ENCODE results near the gene PEA15. TPM values are rescaled to one million over a fixed set of nuclear protein-coding genes. Genes with fewer than 3 reads are reported as not detected.

The PEA15 gene
- total and polyA plus RNA-seq, 7 experiments from 2014 or later: 4.7 to 38.6 (median 13.2) TPM

DNA sequence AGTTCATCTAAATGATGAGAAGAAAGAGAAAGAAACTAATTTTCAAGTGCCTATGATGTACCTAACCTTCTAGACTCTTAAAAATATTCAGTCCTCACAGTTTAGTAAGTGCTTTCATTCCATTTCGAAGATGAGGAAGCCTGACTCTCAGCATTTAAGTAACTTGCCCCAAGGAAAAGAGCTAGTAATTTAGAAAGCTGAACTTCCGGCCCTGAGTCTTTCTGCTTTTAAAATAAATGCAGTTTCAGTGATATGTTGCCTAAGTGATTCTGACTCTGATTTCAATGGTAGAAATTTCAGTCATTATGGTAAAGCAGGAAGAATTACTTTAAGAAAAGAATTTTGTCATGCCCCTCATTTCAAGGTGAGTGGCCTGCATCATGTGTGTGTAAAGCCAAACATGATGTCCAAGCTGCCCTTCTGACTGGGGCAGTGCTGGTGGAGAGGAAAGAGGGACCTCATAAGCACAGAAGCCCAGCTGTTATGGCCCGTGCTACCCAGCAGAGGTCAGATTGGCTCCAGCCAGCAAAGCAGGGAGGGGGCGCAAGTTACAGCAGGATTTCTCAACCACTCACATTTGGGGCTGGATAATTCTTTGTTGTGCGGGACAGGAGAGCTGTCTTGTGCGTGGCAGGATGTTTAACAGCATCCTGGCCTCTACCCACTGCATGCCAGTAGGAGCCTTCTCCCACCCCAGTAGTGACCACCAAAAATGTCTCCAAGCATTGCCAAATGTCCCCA is 43.0 kb upstream of the PEA15 start:
- no peak overlapping the region for H3K4me3 ChIP-seq (ENCODE audit: low read length)
- CTCF ChIA-PET: interaction anchor here (0.6 kb wide), 1 partner anchor 9 kb away, joined by 4 read pairs; no protein-coding TSS in a partner anchor
- no peaks in the 10 kb centered on the region for H3K36me3 ChIP-seq (ENCODE audit: control insufficient read depth in 2 of 3, insufficient read depth in 3 of 3, low read length in 3 of 3)
- no peaks in the 10 kb centered on the region for H3K4me1 ChIP-seq (ENCODE audit: control insufficient read depth in 2 of 2, insufficient read depth in 2 of 2, low read length in 2 of 2)
- H3K4me1 Mint-ChIP-seq: peaks cover 0 to 3% (median 0%) of the 10 kb centered on the region in 7 donors
- intact Hi-C loops (cut with micrococcal nuclease): no loop called here
- DNase-seq (no peak), ATAC-seq (no peak)
- H3K4me3 Mint-ChIP-seq: no peak overlapping the region
- H3K27me3 ChIP-seq (ENCODE audit: control insufficient read depth in 2 of 2, insufficient read depth in 2 of 2, low read length in 2 of 2): no peaks in the 10 kb centered on the region
- peaks cover 6 to 41% (median 13%) of the 10 kb centered on the region in 5 donors for H3K27me3 Mint-ChIP-seq
- no peak overlapping the region for H3K27ac ChIP-seq (ENCODE audit: low read depth, low read length)
- no peaks in the 10 kb centered on the region for H3K36me3 Mint-ChIP-seq
- POLR2A ChIA-PET: interaction anchor here (0.6 kb wide), 1 partner anchor 989 kb away, joined by 3 read pairs; no protein-coding TSS in a partner anchor
- no peaks in the 10 kb centered on the region for H3K9me3 ChIP-seq (ENCODE audit: control insufficient read depth in 2 of 3, low read length in 3 of 3)
- H3K9me3 Mint-ChIP-seq: no peaks in the 10 kb centered on the region
- no peak overlapping the region for H3K27ac Mint-ChIP-seq

DNA sequence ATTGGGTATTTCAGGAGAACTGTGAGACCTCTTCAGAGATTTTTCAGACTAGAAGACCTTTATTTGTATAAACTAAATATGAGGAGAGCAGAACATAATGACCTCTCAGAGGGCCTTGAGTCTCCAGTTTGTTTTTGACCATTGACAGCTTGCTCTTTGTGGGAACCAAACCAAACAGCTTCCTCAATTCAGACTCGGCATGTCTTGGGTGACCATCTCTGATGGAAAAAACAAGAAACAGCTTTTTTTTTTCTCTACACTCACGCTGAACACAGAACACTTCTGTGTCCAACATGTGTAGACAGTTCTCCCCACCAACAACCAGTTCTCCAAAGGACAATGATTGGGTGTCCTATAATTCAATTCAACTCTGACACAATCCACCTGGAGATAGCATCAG is 42.3 kb upstream of the PEA15 start:
- H3K9me3 ChIP-seq (ENCODE audit: control insufficient read depth in 2 of 3, low read length in 3 of 3): no peaks in the 10 kb centered on the region
- Mint-ChIP-seq H3K4me3 (no peak overlapping the region), H3K4me1 (peaks cover 0 to 3% (median 0%) of the 10 kb centered on the region in 7 donors), H3K27me3 (peaks cover 6 to 33% (median 13%) of the 10 kb centered on the region in 5 donors), H3K36me3 (no peaks in the 10 kb centered on the region), H3K9me3 (no peaks in the 10 kb centered on the region), H3K27ac (no peak overlapping the region)
- H3K4me1 ChIP-seq (ENCODE audit: control insufficient read depth in 2 of 2, insufficient read depth in 2 of 2, low read length in 2 of 2): no peaks in the 10 kb centered on the region
- no peaks in the 10 kb centered on the region for H3K27me3 ChIP-seq (ENCODE audit: control insufficient read depth in 2 of 2, insufficient read depth in 2 of 2, low read length in 2 of 2)
- ChIA-PET CTCF (interaction anchor here (0.6 kb wide), 1 partner anchor 10 kb away, joined by 4 read pairs; no protein-coding TSS in a partner anchor), POLR2A (interaction anchor here (0.6 kb wide), 1 partner anchor 988 kb away, joined by 3 read pairs; no protein-coding TSS in a partner anchor)
- no peak overlapping the region for H3K4me3 ChIP-seq (ENCODE audit: low read length)
- no peaks in the 10 kb centered on the region for H3K36me3 ChIP-seq (ENCODE audit: control insufficient read depth in 2 of 3, insufficient read depth in 3 of 3, low read length in 3 of 3)
- intact Hi-C loops (cut with micrococcal nuclease): no loop called here
- DNase-seq (no peak), ATAC-seq (no peak)
- H3K27ac ChIP-seq (ENCODE audit: low read depth, low read length): no peak overlapping the region

DNA sequence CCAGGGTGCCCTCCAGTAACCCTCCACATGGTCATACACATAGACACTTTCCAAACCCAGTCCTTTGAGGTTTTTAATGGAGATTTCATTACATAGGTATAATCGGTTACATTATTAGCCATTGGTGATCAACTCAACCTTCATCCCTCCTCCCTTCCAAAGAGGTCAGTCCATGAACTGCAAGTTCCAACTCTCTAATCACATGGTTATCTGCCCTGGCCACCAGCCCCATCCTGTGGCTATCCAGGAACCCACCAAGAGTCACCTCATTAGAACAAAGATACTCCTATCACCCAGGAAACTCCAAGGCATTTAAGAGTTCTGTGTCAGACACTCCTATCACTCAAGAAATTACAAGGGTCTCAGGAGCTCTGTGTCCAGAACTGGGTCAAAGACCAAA is 41.6 kb upstream of the PEA15 start:
- peaks cover 0 to 3% (median 0%) of the 10 kb centered on the region in 7 donors for H3K4me1 Mint-ChIP-seq
- CTCF ChIA-PET: no interaction called here
- H3K4me1 ChIP-seq (ENCODE audit: control insufficient read depth in 2 of 2, insufficient read depth in 2 of 2, low read length in 2 of 2): no peaks in the 10 kb centered on the region

DNA sequence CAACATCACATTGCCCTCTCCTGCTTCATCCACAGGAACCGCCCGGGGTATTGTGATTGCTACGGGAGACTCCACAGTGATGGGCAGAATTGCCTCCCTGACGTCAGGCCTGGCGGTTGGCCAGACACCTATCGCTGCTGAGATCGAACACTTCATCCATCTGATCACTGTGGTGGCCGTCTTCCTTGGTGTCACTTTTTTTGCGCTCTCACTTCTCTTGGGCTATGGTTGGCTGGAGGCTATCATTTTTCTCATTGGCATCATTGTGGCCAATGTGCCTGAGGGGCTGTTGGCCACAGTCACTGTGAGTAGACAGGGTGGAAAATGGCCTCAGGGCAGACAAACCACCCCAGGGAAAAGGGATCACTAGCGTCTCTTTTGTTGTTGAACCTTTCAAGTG is 41.1 kb upstream of the PEA15 start:
- Mint-ChIP-seq H3K27ac (no peak overlapping the region), H3K27me3 (peaks cover 6 to 24% (median 13%) of the 10 kb centered on the region in 5 donors), H3K4me3 (no peak overlapping the region), H3K36me3 (no peaks in the 10 kb centered on the region), H3K9me3 (no peaks in the 10 kb centered on the region), H3K4me1 (peaks cover under 1 to 4% (median 2%) of the 10 kb centered on the region in 7 donors)
- intact Hi-C loops (cut with micrococcal nuclease): no loop called here
- ATAC-seq (no peak), DNase-seq (no peak)
- CTCF ChIA-PET: no interaction called here
- H3K4me3 ChIP-seq (ENCODE audit: low read length): no peak overlapping the region
- H3K27me3 ChIP-seq (ENCODE audit: control insufficient read depth in 2 of 2, insufficient read depth in 2 of 2, low read length in 2 of 2): no peaks in the 10 kb centered on the region
- POLR2A ChIA-PET: no interaction called here
- no peaks in the 10 kb centered on the region for H3K36me3 ChIP-seq (ENCODE audit: control insufficient read depth in 2 of 3, insufficient read depth in 3 of 3, low read length in 3 of 3)
- H3K4me1 ChIP-seq (ENCODE audit: control insufficient read depth in 2 of 2, insufficient read depth in 2 of 2, low read length in 2 of 2): no peaks in the 10 kb centered on the region
- no peaks in the 10 kb centered on the region for H3K9me3 ChIP-seq (ENCODE audit: control insufficient read depth in 2 of 3, low read length in 3 of 3)
- H3K27ac ChIP-seq (ENCODE audit: low read depth, low read length): no peak overlapping the region

More for the DNA sequence above, 41.6 kb upstream of the PEA15 start:
- Histone ChIP-seq H3K27me3 (ENCODE audit: control insufficient read depth in 2 of 2, insufficient read depth in 2 of 2, low read length in 2 of 2) (no peaks in the 10 kb centered on the region), H3K27ac (ENCODE audit: low read depth, low read length) (no peak overlapping the region), H3K9me3 (ENCODE audit: control insufficient read depth in 2 of 3, low read length in 3 of 3) (no peaks in the 10 kb centered on the region), H3K4me3 (ENCODE audit: low read length) (no peak overlapping the region), H3K36me3 (ENCODE audit: control insufficient read depth in 2 of 3, insufficient read depth in 3 of 3, low read length in 3 of 3) (no peaks in the 10 kb centered on the region)
- intact Hi-C loops (cut with micrococcal nuclease): no loop called here
- no peaks in the 10 kb centered on the region for H3K9me3 Mint-ChIP-seq
- DNase-seq: no peak
- no peak overlapping the region for H3K27ac Mint-ChIP-seq
- H3K27me3 Mint-ChIP-seq: peaks cover 6 to 29% (median 13%) of the 10 kb centered on the region in 5 donors
- ATAC-seq: no peak
- H3K36me3 Mint-ChIP-seq: no peaks in the 10 kb centered on the region
- no peak overlapping the region for H3K4me3 Mint-ChIP-seq
- POLR2A ChIA-PET: no interaction called here

DNA sequence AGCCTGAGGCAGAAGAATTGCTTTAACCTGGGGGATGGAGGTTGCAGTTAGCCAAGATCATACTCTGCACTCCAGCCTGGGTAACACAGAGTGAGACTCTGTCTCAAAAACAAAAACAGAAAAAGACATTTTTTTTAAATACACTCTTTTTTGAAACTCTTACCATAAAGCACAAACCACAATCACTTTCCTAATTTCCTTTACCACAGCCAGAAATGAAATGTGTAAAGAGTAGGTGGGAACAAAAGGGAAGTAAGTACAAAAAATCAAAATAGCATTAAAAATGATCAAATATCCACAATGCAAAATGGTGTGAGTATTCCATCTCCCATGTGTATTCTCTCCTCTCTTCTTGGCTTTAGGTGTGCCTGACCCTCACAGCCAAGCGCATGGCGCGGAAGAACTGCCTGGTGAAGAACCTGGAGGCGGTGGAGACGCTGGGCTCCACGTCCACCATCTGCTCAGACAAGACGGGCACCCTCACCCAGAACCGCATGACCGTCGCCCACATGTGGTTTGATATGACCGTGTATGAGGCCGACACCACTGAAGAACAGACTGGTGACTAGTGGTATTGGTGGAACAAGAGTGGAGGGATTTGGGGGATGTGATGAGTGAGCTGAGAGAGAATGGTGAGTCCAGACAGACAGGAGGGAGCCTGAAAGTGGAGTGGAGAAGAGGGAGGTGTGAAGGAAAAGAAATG is 38.9 kb upstream of the PEA15 start:
- H3K27me3 ChIP-seq (ENCODE audit: control insufficient read depth in 2 of 2, insufficient read depth in 2 of 2, low read length in 2 of 2): no peaks in the 10 kb centered on the region
- Mint-ChIP-seq H3K27me3 (peaks cover 9 to 25% (median 17%) of the 10 kb centered on the region in 5 donors), H3K27ac (no peak overlapping the region), H3K36me3 (no peaks in the 10 kb centered on the region), H3K9me3 (no peaks in the 10 kb centered on the region), H3K4me3 (no peak overlapping the region), H3K4me1 (peaks cover 3 to 12% (median 9%) of the 10 kb centered on the region in 7 donors)
- no peaks in the 10 kb centered on the region for H3K9me3 ChIP-seq (ENCODE audit: control insufficient read depth in 2 of 3, low read length in 3 of 3)
- DNase-seq (no peak), ATAC-seq (no peak)
- POLR2A ChIA-PET: no interaction called here
- H3K4me1 ChIP-seq (ENCODE audit: control insufficient read depth in 2 of 2, insufficient read depth in 2 of 2, low read length in 2 of 2): no peaks in the 10 kb centered on the region
- H3K36me3 ChIP-seq (ENCODE audit: control insufficient read depth in 2 of 3, insufficient read depth in 3 of 3, low read length in 3 of 3): no peaks in the 10 kb centered on the region
- CTCF ChIA-PET: interaction anchor here (1.4 kb wide), 1 partner anchor 86 kb away, joined by 3 read pairs; no protein-coding TSS in a partner anchor
- no peak overlapping the region for H3K27ac ChIP-seq (ENCODE audit: low read depth, low read length)
- no peak overlapping the region for H3K4me3 ChIP-seq (ENCODE audit: low read length)
- intact Hi-C loops (cut with micrococcal nuclease): no loop called here

DNA sequence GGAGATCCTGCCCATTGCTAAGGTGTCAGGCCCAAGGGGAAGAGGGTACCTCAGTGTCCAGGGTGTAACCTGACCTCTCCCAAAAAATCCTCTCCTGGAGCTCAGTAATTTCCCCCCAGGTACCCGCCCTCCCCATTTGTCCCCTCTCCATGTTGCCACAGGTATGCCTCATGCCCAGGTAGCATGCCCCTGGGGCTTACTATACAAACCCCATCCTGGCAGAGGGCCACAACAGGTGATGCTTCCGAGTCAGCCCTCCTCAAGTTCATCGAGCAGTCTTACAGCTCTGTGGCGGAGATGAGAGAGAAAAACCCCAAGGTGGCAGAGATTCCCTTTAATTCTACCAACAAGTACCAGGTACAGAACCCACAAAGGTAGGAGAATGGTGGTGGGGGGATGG is 38.1 kb upstream of the PEA15 start:
- ATAC-seq: no peak
- POLR2A ChIA-PET: no interaction called here
- Mint-ChIP-seq H3K27me3 (peaks cover 13 to 28% (median 17%) of the 10 kb centered on the region in 5 donors), H3K4me3 (no peak overlapping the region), H3K9me3 (no peaks in the 10 kb centered on the region), H3K27ac (no peak overlapping the region), H3K4me1 (peaks cover 3 to 12% (median 9%) of the 10 kb centered on the region in 7 donors), H3K36me3 (no peaks in the 10 kb centered on the region)
- H3K36me3 ChIP-seq (ENCODE audit: control insufficient read depth in 2 of 3, insufficient read depth in 3 of 3, low read length in 3 of 3): no peaks in the 10 kb centered on the region
- no peaks in the 10 kb centered on the region for H3K4me1 ChIP-seq (ENCODE audit: control insufficient read depth in 2 of 2, insufficient read depth in 2 of 2, low read length in 2 of 2)
- no peak overlapping the region for H3K4me3 ChIP-seq (ENCODE audit: low read length)
- intact Hi-C loops (cut with micrococcal nuclease): no loop called here
- H3K27me3 ChIP-seq (ENCODE audit: control insufficient read depth in 2 of 2, insufficient read depth in 2 of 2, low read length in 2 of 2): no peaks in the 10 kb centered on the region
- DNase-seq: no peak
- CTCF ChIA-PET: interaction anchor here (1.4 kb wide), 1 partner anchor 85 kb away, joined by 3 read pairs; no protein-coding TSS in a partner anchor
- H3K9me3 ChIP-seq (ENCODE audit: control insufficient read depth in 2 of 3, low read length in 3 of 3): no peaks in the 10 kb centered on the region
- no peak overlapping the region for H3K27ac ChIP-seq (ENCODE audit: low read depth, low read length)

Data from naive thymus-derived CD4-positive, alpha-beta T cell (primary cell).